Activated naive CD4-positive, alpha-beta T cell treated with anti-CD3 and anti-CD28 coated beads, Interleukin-2, amount 10 ng/mL, durations not matched to agents 7 days and 5 days (primary cell): ENCODE data around the gene YPEL2.
"Not testable (repeated sequence)": the region's sequence is repeated elsewhere in the genome, so short reads cannot be mapped to it uniquely, and the experiment has no call there.

Experiments
- CTCF ChIA-PET: fragments of 350-600 bp; sonication (Branson Sonifier 250); formaldehyde crosslinking; loops from one replicate; lab custom pipeline; 2021; ENCODE audit warnings: antibody characterized with exemption; lab: Charles Lee
- DNase-seq: peaks from one replicate; pipeline ENCODE4 v3.0.0-alpha.2; 2020
- H3K27ac Mint-ChIP-seq: one replicate; pipeline ENCODE4 v1.8.0; 2021; ENCODE audit warnings: mild to moderate bottlenecking, moderate library complexity, mixed read lengths
- H3K27me3 Mint-ChIP-seq: one replicate; pipeline ENCODE4 v1.8.0; 2021; ENCODE audit warnings: mild to moderate bottlenecking, mixed read lengths
- H3K36me3 Mint-ChIP-seq: one replicate; pipeline ENCODE4 v1.8.0; 2021; ENCODE audit warnings: mixed read lengths
- H3K4me1 Mint-ChIP-seq: one replicate; pipeline ENCODE4 v1.8.0; 2021; ENCODE audit warnings: mixed read lengths
- H3K4me3 Mint-ChIP-seq: one replicate; pipeline ENCODE4 v1.8.0; 2021; ENCODE audit warnings: mild to moderate bottlenecking, moderate library complexity, mixed read lengths
- H3K9me3 Mint-ChIP-seq: one replicate; pipeline ENCODE4 v1.8.0; 2021; ENCODE audit warnings: mixed read lengths

YPEL2 gene

GRCh38 chr17:59387351-59388068 is 56.1 kb downstream of the YPEL2 start:
- peaks cover 4% of the 10 kb centered on the region for H3K27me3 Mint-ChIP-seq
- CTCF ChIA-PET: interaction anchor here (1.6 kb wide), 1 partner anchor 9 kb away, joined by 4 read pairs; no protein-coding TSS in a partner anchor
- peaks cover 12% of the 10 kb centered on the region for H3K36me3 Mint-ChIP-seq
- H3K4me1 Mint-ChIP-seq: peaks cover 3% of the 10 kb centered on the region
- H3K4me3 Mint-ChIP-seq: no peak overlapping the region
- no peaks in the 10 kb centered on the region for H3K9me3 Mint-ChIP-seq
- H3K27ac Mint-ChIP-seq: no peak overlapping the region
- DNase-seq: no peak

- CTCF ChIA-PET: no interaction called here
- H3K36me3 Mint-ChIP-seq: peaks cover 16% of the 10 kb centered on the region
- peaks cover 3% of the 10 kb centered on the region for H3K4me1 Mint-ChIP-seq
- peaks cover 4% of the 10 kb centered on the region for H3K27me3 Mint-ChIP-seq
- H3K27ac Mint-ChIP-seq: no peak overlapping the region
- H3K9me3 Mint-ChIP-seq: no peaks in the 10 kb centered on the region
- H3K4me3 Mint-ChIP-seq: no peak overlapping the region
- DNase-seq: no peak
Measured at GRCh38 chr17:59388069-59388556, 56.7 kb downstream of the YPEL2 start.

GRCh38 chr17:59389066-59389465 is 57.6 kb downstream of the YPEL2 start:
- H3K36me3 Mint-ChIP-seq: peaks cover 16% of the 10 kb centered on the region
- CTCF ChIA-PET: no interaction called here
- peaks cover 3% of the 10 kb centered on the region for H3K4me1 Mint-ChIP-seq
- no peak overlapping the region for H3K4me3 Mint-ChIP-seq
- no peak for DNase-seq
- H3K27ac Mint-ChIP-seq: no peak overlapping the region
- peaks cover 4% of the 10 kb centered on the region for H3K27me3 Mint-ChIP-seq
- H3K9me3 Mint-ChIP-seq: no peaks in the 10 kb centered on the region

- no peak overlapping the region for H3K27ac Mint-ChIP-seq
- peaks cover 3% of the 10 kb centered on the region for H3K4me1 Mint-ChIP-seq
- peaks cover 4% of the 10 kb centered on the region for H3K27me3 Mint-ChIP-seq
- H3K4me3 Mint-ChIP-seq: no peak overlapping the region
- CTCF ChIA-PET: no interaction called here
- DNase-seq: no peak
- H3K36me3 Mint-ChIP-seq: peaks cover 16% of the 10 kb centered on the region
- H3K9me3 Mint-ChIP-seq: no peaks in the 10 kb centered on the region
Measured at GRCh38 chr17:59391021-59391420, 59.6 kb downstream of the YPEL2 start.

GRCh38 chr17:59392973-59393679 is 61.7 kb downstream of the YPEL2 start:
- Mint-ChIP-seq H3K4me1 (peaks cover 3% of the 10 kb centered on the region), H3K36me3 (peaks cover 29% of the 10 kb centered on the region), H3K27ac (no peak overlapping the region), H3K4me3 (no peak overlapping the region), H3K9me3 (no peaks in the 10 kb centered on the region), H3K27me3 (no peaks in the 10 kb centered on the region)
- CTCF ChIA-PET: no interaction called here
- DNase-seq: no peak

- H3K27me3 Mint-ChIP-seq, H3K27ac Mint-ChIP-seq, H3K4me3 Mint-ChIP-seq, H3K4me1 Mint-ChIP-seq, DNase-seq, H3K9me3 Mint-ChIP-seq, CTCF ChIA-PET: not testable (repeated sequence)
- peaks cover 34% of the 10 kb centered on the region for H3K36me3 Mint-ChIP-seq
Measured at GRCh38 chr17:59393742-59394410, 62.4 kb downstream of the YPEL2 start.

- DNase-seq: no peak
- H3K27ac Mint-ChIP-seq: no peak overlapping the region
- CTCF ChIA-PET: interaction anchor here (1.1 to 1.4 kb wide), 2 partner anchors 10 to 67 kb away, joined by 3 to 4 read pairs; no protein-coding TSS in a partner anchor
- H3K36me3 Mint-ChIP-seq: peaks cover 35% of the 10 kb centered on the region
- H3K4me1 Mint-ChIP-seq: peaks cover 3% of the 10 kb centered on the region
- H3K9me3 Mint-ChIP-seq: no peaks in the 10 kb centered on the region
- H3K27me3 Mint-ChIP-seq: no peaks in the 10 kb centered on the region
- H3K4me3 Mint-ChIP-seq: no peak overlapping the region
Measured at GRCh38 chr17:59396134-59396826, 64.8 kb downstream of the YPEL2 start.

- CTCF ChIA-PET: interaction anchor here (1.0 to 1.4 kb wide), 3 partner anchors 11 to 80 kb away, joined by 3 to 4 read pairs (median 3); no protein-coding TSS in a partner anchor
- H3K27me3 Mint-ChIP-seq: no peaks in the 10 kb centered on the region
Measured at GRCh38 chr17:59397316-59398073, 66.0 kb downstream of the YPEL2 start.

GRCh38 chr17:59399914-59400313 is 68.5 kb downstream of the YPEL2 start:
- DNase-seq: no peak
- CTCF ChIA-PET: interaction anchor here (0.8 kb wide), 1 partner anchor 70 kb away, joined by 3 read pairs; no protein-coding TSS in a partner anchor
- peaks cover 33% of the 10 kb centered on the region for H3K36me3 Mint-ChIP-seq
- H3K27me3 Mint-ChIP-seq: no peaks in the 10 kb centered on the region
- no peak overlapping the region for H3K27ac Mint-ChIP-seq
- no peaks in the 10 kb centered on the region for H3K9me3 Mint-ChIP-seq
- no peaks in the 10 kb centered on the region for H3K4me1 Mint-ChIP-seq
- no peak overlapping the region for H3K4me3 Mint-ChIP-seq

More at GRCh38 chr17:59397316-59398073, 66.0 kb downstream of the YPEL2 start:
- Mint-ChIP-seq H3K9me3 (no peaks in the 10 kb centered on the region), H3K36me3 (peaks cover 32% of the 10 kb centered on the region), H3K4me1 (no peaks in the 10 kb centered on the region), H3K27ac (no peak overlapping the region), H3K4me3 (no peak overlapping the region)
- no peak for DNase-seq

- H3K36me3 Mint-ChIP-seq: peaks cover 33% of the 10 kb centered on the region
- CTCF ChIA-PET: interaction anchor here (1.1 to 1.3 kb wide), 2 partner anchors 21 to 27 kb away, joined by 3 read pairs; no protein-coding TSS in a partner anchor
- no peak overlapping the region for H3K27ac Mint-ChIP-seq
- H3K27me3 Mint-ChIP-seq: no peaks in the 10 kb centered on the region
- no peaks in the 10 kb centered on the region for H3K9me3 Mint-ChIP-seq
- no peak overlapping the region for H3K4me3 Mint-ChIP-seq
- DNase-seq: no peak
- no peaks in the 10 kb centered on the region for H3K4me1 Mint-ChIP-seq
Measured at GRCh38 chr17:59400858-59401257, 69.4 kb downstream of the YPEL2 start.

- peaks cover 31% of the 10 kb centered on the region for H3K36me3 Mint-ChIP-seq
- CTCF ChIA-PET: interaction anchor here (1.1 to 1.3 kb wide), 2 partner anchors 22 to 26 kb away, joined by 3 read pairs; no protein-coding TSS in a partner anchor
Measured at GRCh38 chr17:59401274-59401673, 69.8 kb downstream of the YPEL2 start.

GRCh38 chr17:59401725-59402124 is 70.3 kb downstream of the YPEL2 start:
- no peak overlapping the region for H3K27ac Mint-ChIP-seq
- DNase-seq: no peak
- H3K27me3 Mint-ChIP-seq: no peaks in the 10 kb centered on the region
- H3K9me3 Mint-ChIP-seq: no peaks in the 10 kb centered on the region
- no peaks in the 10 kb centered on the region for H3K4me1 Mint-ChIP-seq
- peaks cover 30% of the 10 kb centered on the region for H3K36me3 Mint-ChIP-seq
- no peak overlapping the region for H3K4me3 Mint-ChIP-seq
- CTCF ChIA-PET: interaction anchor here (1.2 to 1.3 kb wide), 2 partner anchors 14 to 22 kb away, joined by 3 read pairs; no protein-coding TSS in a partner anchor

More at GRCh38 chr17:59401274-59401673, 69.8 kb downstream of the YPEL2 start:
- no peaks in the 10 kb centered on the region for H3K4me1 Mint-ChIP-seq
- H3K27me3 Mint-ChIP-seq: no peaks in the 10 kb centered on the region
- no peak overlapping the region for H3K4me3 Mint-ChIP-seq
- H3K27ac Mint-ChIP-seq: no peak overlapping the region
- H3K9me3 Mint-ChIP-seq: no peaks in the 10 kb centered on the region
- DNase-seq: no peak

GRCh38 chr17:59402760-59403159 is 71.3 kb downstream of the YPEL2 start:
- no peak overlapping the region for H3K27ac Mint-ChIP-seq

More at GRCh38 chr17:59402760-59403159, 71.3 kb downstream of the YPEL2 start:
- CTCF ChIA-PET: interaction anchor here (1.2 kb wide), 1 partner anchor 13 kb away, joined by 3 read pairs; no protein-coding TSS in a partner anchor
- Mint-ChIP-seq H3K36me3 (peaks cover 22% of the 10 kb centered on the region), H3K4me3 (no peak overlapping the region), H3K9me3 (no peaks in the 10 kb centered on the region), H3K27me3 (no peaks in the 10 kb centered on the region), H3K4me1 (no peaks in the 10 kb centered on the region)
- no peak for DNase-seq
